ENCODE measurements around the gene HLA-DRA. TPM values are rescaled to one million over a fixed set of nuclear protein-coding genes. Genes with fewer than 3 reads are reported as not detected.

Gene HLA-DRA
- total RNA-seq, 1 donor from 2014 or later: 0.28 TPM

- no peak for TF ChIP-seq CTCF (conservative IDR thresholded peaks at IDR 0.05)
- H3K4me1 Mint-ChIP-seq: no peaks in the 10 kb centered on the region
- peaks cover 18% of the 10 kb centered on the region for H3K27me3 Mint-ChIP-seq (ENCODE audit: low read depth)
- H3K4me3 Mint-ChIP-seq: no peak overlapping the region
- peaks cover under 1% of the 10 kb centered on the region for H3K9me3 Mint-ChIP-seq
- H3K27ac Mint-ChIP-seq (ENCODE audit: unreplicated experiment): no peak overlapping the region
- no peaks in the 10 kb centered on the region for H3K36me3 Mint-ChIP-seq (ENCODE audit: low read depth)
- no peak for DNase-seq (ENCODE audit: low read depth, low spot score)
Observed at GRCh38 chr6:32483968-32484613, 44.4 kb downstream of the HLA-DRA start.

- no peak for DNase-seq (ENCODE audit: low read depth, low spot score)
- Mint-ChIP-seq H3K27me3 (ENCODE audit: low read depth) (peaks cover 18% of the 10 kb centered on the region), H3K4me1 (no peaks in the 10 kb centered on the region), H3K4me3 (no peak overlapping the region), H3K36me3 (ENCODE audit: low read depth) (no peaks in the 10 kb centered on the region), H3K9me3 (no peaks in the 10 kb centered on the region), H3K27ac (ENCODE audit: unreplicated experiment) (no peak overlapping the region)
- no peak for TF ChIP-seq CTCF (conservative IDR thresholded peaks at IDR 0.05)
Observed at GRCh38 chr6:32484614-32484998, 44.9 kb downstream of the HLA-DRA start.

GRCh38 chr6:32488083-32488482 lies 48.4 kb downstream of the HLA-DRA start:
- Mint-ChIP-seq H3K9me3 (peaks cover 3% of the 10 kb centered on the region), H3K36me3 (ENCODE audit: low read depth) (no peaks in the 10 kb centered on the region), H3K4me3 (no peak overlapping the region), H3K4me1 (no peaks in the 10 kb centered on the region), H3K27ac (ENCODE audit: unreplicated experiment) (no peak overlapping the region), H3K27me3 (ENCODE audit: low read depth) (peaks cover 23% of the 10 kb centered on the region)
- no peak for TF ChIP-seq CTCF (conservative IDR thresholded peaks at IDR 0.05)
- DNase-seq (ENCODE audit: low read depth, low spot score): no peak

GRCh38 chr6:32491700-32492099 lies 52.0 kb downstream of the HLA-DRA start:
- no peak overlapping the region for H3K27ac Mint-ChIP-seq (ENCODE audit: unreplicated experiment)
- peaks cover 23% of the 10 kb centered on the region for H3K27me3 Mint-ChIP-seq (ENCODE audit: low read depth)
- DNase-seq (ENCODE audit: low read depth, low spot score): no peak
- H3K4me1 Mint-ChIP-seq: no peaks in the 10 kb centered on the region
- H3K9me3 Mint-ChIP-seq: peaks cover 3% of the 10 kb centered on the region
- TF ChIP-seq CTCF (conservative IDR thresholded peaks at IDR 0.05): no peak
- H3K4me3 Mint-ChIP-seq: no peak overlapping the region
- no peaks in the 10 kb centered on the region for H3K36me3 Mint-ChIP-seq (ENCODE audit: low read depth)

- no peak for TF ChIP-seq CTCF (conservative IDR thresholded peaks at IDR 0.05)
Observed at GRCh38 chr6:32492351-32492750, 52.7 kb downstream of the HLA-DRA start.

More at GRCh38 chr6:32492351-32492750, 52.7 kb downstream of the HLA-DRA start:
- no peak for DNase-seq (ENCODE audit: low read depth, low spot score)
- Mint-ChIP-seq H3K27me3 (ENCODE audit: low read depth) (peaks cover 23% of the 10 kb centered on the region), H3K36me3 (ENCODE audit: low read depth) (no peaks in the 10 kb centered on the region), H3K4me1 (no peaks in the 10 kb centered on the region), H3K4me3 (no peak overlapping the region), H3K9me3 (peaks cover 3% of the 10 kb centered on the region), H3K27ac (ENCODE audit: unreplicated experiment) (no peak overlapping the region)

Other genes starting within 250 kb of the HLA-DRA start
- gene PBX2, start 249.7 kb upstream of the HLA-DRA start, total RNA-seq: 205 and 206 TPM in 2 replicates
- gene GPSM3, start 247.2 kb upstream of the HLA-DRA start, total RNA-seq: 7.3 and 8.0 TPM in 2 replicates
- gene NOTCH4, start 215.8 kb upstream of the HLA-DRA start, total RNA-seq: 5.6 and 6.3 TPM in 2 replicates
- not detected in 2 replicates for gene TSBP1, start 68.0 kb upstream of the HLA-DRA start, total RNA-seq
- not detected in 2 replicates for gene BTNL2, start 32.7 kb upstream of the HLA-DRA start, total RNA-seq
- not detected in 2 replicates for gene HLA-DRB5, start 90.4 kb downstream of the HLA-DRA start, total RNA-seq
- gene HLA-DRB1, start 150.0 kb downstream of the HLA-DRA start, total RNA-seq: 0.66 and 0.84 TPM in 2 replicates
- not detected in 2 replicates for gene HLA-DQA1, start 197.5 kb downstream of the HLA-DRA start, total RNA-seq
- 0.18 and 0.23 TPM in 2 replicates for gene HLA-DQB1, start 226.8 kb downstream of the HLA-DRA start, total RNA-seq